GM15510 (cell line): ENCODE data around the gene C3orf20.

Experiments used
- POLR2A ChIP-seq: IDR thresholded peaks from 3 replicates; pipeline ENCODE4 v1.6.1; 2011; ENCODE audit warnings: borderline replicate concordance; ENCODE audit not compliant: insufficient read length; ENCODE audit errors: extremely low read depth

The C3orf20 gene

GRCh38 chr3:14645453-14645852 lies 29.5 kb upstream of the C3orf20 start:
- no peak for TF ChIP-seq POLR2A

- no peak for TF ChIP-seq POLR2A
Observed at GRCh38 chr3:14646131-14646573, 28.8 kb upstream of the C3orf20 start.

- TF ChIP-seq POLR2A = no peak
Observed at GRCh38 chr3:14646589-14647413, 28.1 kb upstream of the C3orf20 start.

GRCh38 chr3:14647976-14648955 lies 26.7 kb upstream of the C3orf20 start:
- no peak for TF ChIP-seq POLR2A

GRCh38 chr3:14649466-14649865 lies 25.5 kb upstream of the C3orf20 start:
- TF ChIP-seq POLR2A = no peak

GRCh38 chr3:14650193-14650592 lies 24.7 kb upstream of the C3orf20 start:
- no peak for TF ChIP-seq POLR2A

GRCh38 chr3:14651440-14652251 lies 23.3 kb upstream of the C3orf20 start, which contains the start of gene CCDC174:
TSS of gene CCDC174 (plus strand) at chr3:14651762. CDS start at chr3:14651837, 75 bp downstream.
- TF ChIP-seq POLR2A = peak; percentile 89

GRCh38 chr3:14657579-14657978 lies 17.4 kb upstream of the C3orf20 start:
- TF ChIP-seq POLR2A = no peak

- no peak for TF ChIP-seq POLR2A
Observed at GRCh38 chr3:14658978-14659377, 16.0 kb upstream of the C3orf20 start.

GRCh38 chr3:14660942-14661341 lies 14.0 kb upstream of the C3orf20 start:
- TF ChIP-seq POLR2A = no peak

- TF ChIP-seq POLR2A = no peak
Observed at GRCh38 chr3:14663396-14664135, 11.4 kb upstream of the C3orf20 start.

- no peak for TF ChIP-seq POLR2A
Observed at GRCh38 chr3:14664170-14664569, 10.8 kb upstream of the C3orf20 start.

GRCh38 chr3:14672588-14672987 lies 2.4 kb upstream of the C3orf20 start:
- no peak for TF ChIP-seq POLR2A

- no peak for TF ChIP-seq POLR2A
Observed at GRCh38 chr3:14676881-14677280, 1.9 kb downstream of the C3orf20 start.
